ENCODE data around the gene CLIC6. TPM values are rescaled to one million over a fixed set of nuclear protein-coding genes. Genes with fewer than 3 reads are reported as not detected.
A peak's percentile ranks its signal among the peaks of the same experiment; 100 is the strongest.

Gene CLIC6
- total RNA-seq, 1 donor: under 0.01 TPM

DNA sequence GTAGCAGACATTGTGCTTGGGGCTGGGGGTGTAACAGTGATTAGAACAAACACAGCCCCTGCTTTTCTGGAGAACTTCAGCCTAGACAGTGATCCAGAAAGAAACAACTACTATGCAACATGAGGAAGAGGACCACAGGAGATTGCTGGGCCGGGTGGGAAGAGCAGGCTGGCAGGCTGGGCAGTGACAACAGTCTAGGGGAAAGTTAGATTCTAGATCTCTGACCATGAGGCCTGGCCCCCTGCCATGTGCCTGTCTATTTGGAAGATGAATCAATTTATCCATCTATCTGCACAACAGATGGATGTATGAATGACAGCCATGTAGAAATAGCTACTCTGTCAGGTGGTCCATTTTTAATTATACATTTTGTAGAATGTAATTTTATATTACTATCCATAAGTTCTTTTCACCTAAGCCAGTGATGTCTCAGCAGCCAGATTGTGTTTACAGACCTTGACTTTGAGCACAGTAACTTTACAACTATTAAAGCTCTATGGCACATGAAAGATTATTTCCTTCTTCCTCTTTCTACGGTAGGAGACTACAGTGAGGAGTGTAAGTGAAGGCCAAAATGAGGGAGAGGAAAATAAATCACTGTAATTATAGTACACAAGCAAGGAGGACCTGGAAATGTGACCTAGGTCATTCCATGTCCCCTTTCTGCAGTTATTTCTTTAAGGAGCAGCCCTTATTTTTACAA is 15.5 kb downstream of the CLIC6 start:
- Histone ChIP-seq H3K79me2 (ENCODE audit: insufficient read depth, low read length) (no peaks in the 10 kb centered on the region), H4K20me1 (ENCODE audit: insufficient read depth, low read length) (no peaks in the 10 kb centered on the region), H3K9me3 (ENCODE audit: low read depth, low read length) (peaks cover 5% of the 10 kb centered on the region), H3K4me2 (ENCODE audit: insufficient read depth, low read length) (no peak overlapping the region), H3K4me1 (ENCODE audit: insufficient read depth, low read length) (no peaks in the 10 kb centered on the region), H3K27ac (ENCODE audit: low read depth, low read length) (no peak overlapping the region), H3K4me3 (ENCODE audit: insufficient read depth, low read length) (no peak overlapping the region), H2AFZ (ENCODE audit: low read length) (no peak overlapping the region), H3K36me3 (ENCODE audit: insufficient read depth, low read length) (no peaks in the 10 kb centered on the region), H3K27me3 (ENCODE audit: insufficient read depth, low read length) (peaks cover 21% of the 10 kb centered on the region)
- TF ChIP-seq, protein P1, sequence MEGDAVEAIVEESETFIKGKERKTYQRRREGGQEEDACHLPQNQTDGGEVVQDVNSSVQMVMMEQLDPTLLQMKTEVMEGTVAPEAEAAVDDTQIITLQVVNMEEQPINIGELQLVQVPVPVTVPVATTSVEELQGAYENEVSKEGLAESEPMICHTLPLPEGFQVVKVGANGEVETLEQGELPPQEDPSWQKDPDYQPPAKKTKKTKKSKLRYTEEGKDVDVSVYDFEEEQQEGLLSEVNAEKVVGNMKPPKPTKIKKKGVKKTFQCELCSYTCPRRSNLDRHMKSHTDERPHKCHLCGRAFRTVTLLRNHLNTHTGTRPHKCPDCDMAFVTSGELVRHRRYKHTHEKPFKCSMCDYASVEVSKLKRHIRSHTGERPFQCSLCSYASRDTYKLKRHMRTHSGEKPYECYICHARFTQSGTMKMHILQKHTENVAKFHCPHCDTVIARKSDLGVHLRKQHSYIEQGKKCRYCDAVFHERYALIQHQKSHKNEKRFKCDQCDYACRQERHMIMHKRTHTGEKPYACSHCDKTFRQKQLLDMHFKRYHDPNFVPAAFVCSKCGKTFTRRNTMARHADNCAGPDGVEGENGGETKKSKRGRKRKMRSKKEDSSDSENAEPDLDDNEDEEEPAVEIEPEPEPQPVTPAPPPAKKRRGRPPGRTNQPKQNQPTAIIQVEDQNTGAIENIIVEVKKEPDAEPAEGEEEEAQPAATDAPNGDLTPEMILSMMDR (IDR thresholded peaks at IDR 0.05; ENCODE audit: extremely low read depth, low read depth, low read length): no peak
- peak; percentile 14 for DNase-seq (ENCODE audit: insufficient read length, low spot score, missing footprints)

DNA sequence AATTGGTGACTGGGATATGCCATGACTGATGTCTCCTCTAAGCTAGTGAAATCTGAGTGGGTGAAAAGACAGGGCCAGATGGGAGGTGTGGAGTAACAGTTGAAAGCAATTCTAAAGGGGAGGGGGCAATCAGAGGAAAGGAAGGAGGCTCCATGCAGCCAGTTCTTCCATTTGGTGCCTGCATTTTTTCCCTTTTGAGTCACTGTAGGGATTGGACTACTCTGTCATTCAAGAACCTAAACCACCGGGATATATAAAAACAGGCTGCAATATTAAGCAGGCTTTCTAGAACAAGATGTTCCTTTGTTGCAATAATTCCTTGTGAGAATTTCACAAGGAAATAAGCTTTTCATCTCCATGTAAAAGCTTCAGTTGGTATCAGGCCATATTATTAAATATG is 18.3 kb downstream of the CLIC6 start:
- TF ChIP-seq, protein P1 (IDR thresholded peaks at IDR 0.05; ENCODE audit: extremely low read depth, low read depth, low read length): no peak
- Histone ChIP-seq H3K9me3 (ENCODE audit: low read depth, low read length) (no peaks in the 10 kb centered on the region), H3K36me3 (ENCODE audit: insufficient read depth, low read length) (no peaks in the 10 kb centered on the region), H3K4me3 (ENCODE audit: insufficient read depth, low read length) (no peak overlapping the region), H3K4me2 (ENCODE audit: insufficient read depth, low read length) (no peak overlapping the region), H2AFZ (ENCODE audit: low read length) (no peak overlapping the region), H3K27ac (ENCODE audit: low read depth, low read length) (no peak overlapping the region), H4K20me1 (ENCODE audit: insufficient read depth, low read length) (no peaks in the 10 kb centered on the region), H3K4me1 (ENCODE audit: insufficient read depth, low read length) (no peaks in the 10 kb centered on the region), H3K27me3 (ENCODE audit: insufficient read depth, low read length) (peaks cover 42% of the 10 kb centered on the region), H3K79me2 (ENCODE audit: insufficient read depth, low read length) (no peaks in the 10 kb centered on the region)
- no peak for DNase-seq (ENCODE audit: insufficient read length, low spot score, missing footprints)

DNA sequence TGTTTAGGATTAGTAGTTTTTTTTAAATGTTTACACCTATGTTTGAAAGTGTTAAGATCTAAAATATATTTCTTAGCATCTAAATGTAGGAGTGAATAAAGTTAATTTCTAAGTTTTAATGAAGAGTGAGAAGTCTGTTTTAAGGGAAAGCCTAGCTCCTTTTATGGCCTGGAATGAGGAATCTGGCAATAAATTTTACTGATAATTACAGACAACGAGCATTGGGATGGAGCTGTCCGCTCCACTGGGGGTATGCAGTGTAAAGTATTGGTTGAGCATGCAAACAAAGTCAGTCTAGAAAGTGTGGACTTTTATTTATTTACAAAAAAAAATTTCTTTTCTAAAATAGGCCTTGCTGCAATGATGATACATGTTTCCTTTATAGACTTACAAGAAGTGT is 19.0 kb downstream of the CLIC6 start:
- TF ChIP-seq, protein P1 (IDR thresholded peaks at IDR 0.05; ENCODE audit: extremely low read depth, low read depth, low read length): no peak
- Histone ChIP-seq H3K27ac (ENCODE audit: low read depth, low read length) (no peak overlapping the region), H3K36me3 (ENCODE audit: insufficient read depth, low read length) (no peaks in the 10 kb centered on the region), H3K4me2 (ENCODE audit: insufficient read depth, low read length) (no peak overlapping the region), H2AFZ (ENCODE audit: low read length) (no peak overlapping the region), H3K9me3 (ENCODE audit: low read depth, low read length) (no peaks in the 10 kb centered on the region), H3K79me2 (ENCODE audit: insufficient read depth, low read length) (no peaks in the 10 kb centered on the region), H3K27me3 (ENCODE audit: insufficient read depth, low read length) (peaks cover 49% of the 10 kb centered on the region), H3K4me1 (ENCODE audit: insufficient read depth, low read length) (no peaks in the 10 kb centered on the region), H4K20me1 (ENCODE audit: insufficient read depth, low read length) (no peaks in the 10 kb centered on the region), H3K4me3 (ENCODE audit: insufficient read depth, low read length) (no peak overlapping the region)
- DNase-seq (ENCODE audit: insufficient read length, low spot score, missing footprints): peak; percentile 46

DNA sequence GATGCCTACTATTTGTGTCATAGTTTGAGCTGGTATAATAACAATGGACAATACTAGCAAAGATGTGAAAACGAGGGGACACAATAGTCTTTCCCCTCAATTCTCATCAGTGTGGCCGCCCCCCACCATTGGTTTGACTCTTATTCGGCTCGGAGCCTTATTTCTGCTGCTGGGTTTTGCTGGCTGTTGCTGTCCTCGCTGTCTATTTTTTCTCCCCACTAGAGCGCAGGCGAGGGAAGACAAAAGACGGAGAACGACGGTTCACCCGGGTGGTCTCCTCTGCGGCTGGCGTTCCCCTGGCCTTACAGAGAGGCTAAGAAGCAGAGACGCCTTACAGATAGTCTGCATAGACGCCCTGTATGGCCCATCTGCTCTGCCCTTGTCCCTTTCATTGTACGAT is 19.4 kb downstream of the CLIC6 start:
- Histone ChIP-seq H3K4me1 (ENCODE audit: insufficient read depth, low read length) (no peaks in the 10 kb centered on the region), H4K20me1 (ENCODE audit: insufficient read depth, low read length) (no peaks in the 10 kb centered on the region), H3K27ac (ENCODE audit: low read depth, low read length) (no peak overlapping the region), H3K9me3 (ENCODE audit: low read depth, low read length) (no peaks in the 10 kb centered on the region), H3K4me2 (ENCODE audit: insufficient read depth, low read length) (no peak overlapping the region), H3K27me3 (ENCODE audit: insufficient read depth, low read length) (peaks cover 52% of the 10 kb centered on the region), H3K4me3 (ENCODE audit: insufficient read depth, low read length) (no peak overlapping the region), H3K79me2 (ENCODE audit: insufficient read depth, low read length) (no peaks in the 10 kb centered on the region), H3K36me3 (ENCODE audit: insufficient read depth, low read length) (no peaks in the 10 kb centered on the region), H2AFZ (ENCODE audit: low read length) (no peak overlapping the region)
- TF ChIP-seq, protein P1 (IDR thresholded peaks at IDR 0.05; ENCODE audit: extremely low read depth, low read depth, low read length): no peak
- peak; percentile 3 for DNase-seq (ENCODE audit: insufficient read length, low spot score, missing footprints)

All from osteoblast (primary cell).